Measurements from ENCODE around the gene ZNF787. TPM values are rescaled to one million over a fixed set of nuclear protein-coding genes. Genes with fewer than 3 reads are reported as not detected.

Gene ZNF787
- total and polyA plus RNA-seq, 2 of the 13 experiments (the other 11 are each of a cell fraction or from before 2014, with no cell fraction given): 15.1 to 42.8 TPM

DNA sequence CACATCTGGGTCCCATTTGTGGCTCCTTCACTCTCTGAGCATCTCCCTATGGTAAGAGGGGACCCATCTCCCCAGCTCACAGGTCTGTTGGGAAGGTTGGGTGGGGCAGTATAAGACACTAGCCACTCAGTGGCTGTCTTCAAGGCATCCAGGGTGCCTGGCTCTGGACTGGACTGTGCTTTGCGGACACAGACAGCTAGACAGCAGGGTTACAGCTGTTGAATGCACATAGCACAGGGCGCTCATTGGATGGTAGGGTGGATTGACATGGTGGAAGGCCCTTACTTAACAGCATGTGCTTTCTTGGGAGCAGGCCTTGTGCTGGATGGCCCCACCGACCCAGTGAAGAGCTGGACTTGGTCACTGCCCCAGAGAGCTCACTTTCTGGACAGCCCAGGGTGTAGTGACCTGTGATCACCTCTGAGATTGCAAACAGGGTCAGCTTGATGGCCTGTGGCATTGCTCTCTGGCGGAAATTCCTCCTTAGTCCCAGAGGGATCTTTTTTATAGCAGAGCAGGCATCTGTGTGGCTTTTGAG lies 21.9 kb upstream of the ZNF787 start (continued):
- TF ChIP-seq, protein P1, sequence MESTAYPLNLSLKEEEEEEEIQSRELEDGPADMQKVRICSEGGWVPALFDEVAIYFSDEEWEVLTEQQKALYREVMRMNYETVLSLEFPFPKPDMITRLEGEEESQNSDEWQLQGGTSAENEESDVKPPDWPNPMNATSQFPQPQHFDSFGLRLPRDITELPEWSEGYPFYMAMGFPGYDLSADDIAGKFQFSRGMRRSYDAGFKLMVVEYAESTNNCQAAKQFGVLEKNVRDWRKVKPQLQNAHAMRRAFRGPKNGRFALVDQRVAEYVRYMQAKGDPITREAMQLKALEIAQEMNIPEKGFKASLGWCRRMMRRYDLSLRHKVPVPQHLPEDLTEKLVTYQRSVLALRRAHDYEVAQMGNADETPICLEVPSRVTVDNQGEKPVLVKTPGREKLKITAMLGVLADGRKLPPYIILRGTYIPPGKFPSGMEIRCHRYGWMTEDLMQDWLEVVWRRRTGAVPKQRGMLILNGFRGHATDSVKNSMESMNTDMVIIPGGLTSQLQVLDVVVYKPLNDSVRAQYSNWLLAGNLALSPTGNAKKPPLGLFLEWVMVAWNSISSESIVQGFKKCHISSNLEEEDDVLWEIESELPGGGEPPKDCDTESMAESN (CRISPR knock-in tag; conservative IDR thresholded peaks at IDR 0.05): 0 out of 2 replicates have a peak, but pooled peaks have one; percentile 48
- TF ChIP-seq, protein P2, sequence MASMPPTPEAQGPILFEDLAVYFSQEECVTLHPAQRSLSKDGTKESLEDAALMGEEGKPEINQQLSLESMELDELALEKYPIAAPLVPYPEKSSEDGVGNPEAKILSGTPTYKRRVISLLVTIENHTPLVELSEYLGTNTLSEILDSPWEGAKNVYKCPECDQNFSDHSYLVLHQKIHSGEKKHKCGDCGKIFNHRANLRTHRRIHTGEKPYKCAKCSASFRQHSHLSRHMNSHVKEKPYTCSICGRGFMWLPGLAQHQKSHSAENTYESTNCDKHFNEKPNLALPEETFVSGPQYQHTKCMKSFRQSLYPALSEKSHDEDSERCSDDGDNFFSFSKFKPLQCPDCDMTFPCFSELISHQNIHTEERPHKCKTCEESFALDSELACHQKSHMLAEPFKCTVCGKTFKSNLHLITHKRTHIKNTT (CRISPR knock-in tag; IDR thresholded peaks at IDR 0.05): no peak
- TF ChIP-seq ZNF382 (CRISPR knock-in tag; IDR thresholded peaks at IDR 0.05; ENCODE audit: borderline replicate concordance): no peak
- peak; percentile 51 to 60 for TF ChIP-seq POLR2A (IDR thresholded peaks at IDR 0.05; ENCODE audit: insufficient read depth in 1 of 2, low read depth in 2 of 2, low read length in 2 of 2)
- 0 out of 2 replicates have a peak, but pooled peaks have one; percentile 31 for TF ChIP-seq PHF21A (CRISPR knock-in tag; IDR thresholded peaks at IDR 0.05)
- TF ChIP-seq, protein P3, sequence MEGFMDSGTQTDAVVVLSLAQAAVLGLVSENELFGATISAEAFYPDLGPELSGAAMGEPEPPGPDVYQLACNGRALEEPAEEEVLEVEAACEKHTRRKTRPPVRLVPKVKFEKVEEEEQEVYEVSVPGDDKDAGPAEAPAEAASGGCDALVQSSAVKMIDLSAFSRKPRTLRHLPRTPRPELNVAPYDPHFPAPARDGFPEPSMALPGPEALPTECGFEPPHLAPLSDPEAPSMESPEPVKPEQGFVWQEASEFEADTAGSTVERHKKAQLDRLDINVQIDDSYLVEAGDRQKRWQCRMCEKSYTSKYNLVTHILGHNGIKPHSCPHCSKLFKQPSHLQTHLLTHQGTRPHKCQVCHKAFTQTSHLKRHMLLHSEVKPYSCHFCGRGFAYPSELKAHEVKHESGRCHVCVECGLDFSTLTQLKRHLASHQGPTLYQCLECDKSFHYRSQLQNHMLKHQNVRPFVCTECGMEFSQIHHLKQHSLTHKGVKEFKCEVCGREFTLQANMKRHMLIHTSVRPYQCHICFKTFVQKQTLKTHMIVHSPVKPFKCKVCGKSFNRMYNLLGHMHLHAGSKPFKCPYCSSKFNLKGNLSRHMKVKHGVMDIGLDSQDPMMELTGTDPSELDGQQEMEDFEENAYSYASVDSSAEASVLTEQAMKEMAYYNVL (CRISPR knock-in tag; IDR thresholded peaks at IDR 0.05; ENCODE audit: borderline replicate concordance): no peak
- no peak for TF ChIP-seq NCOR1 (IDR thresholded peaks at IDR 0.05; ENCODE audit: borderline replicate concordance, low read length)
- 0 out of 2 replicates have a peak, but pooled peaks have one; percentile 41 for TF ChIP-seq TARDBP (CRISPR knock-in tag; IDR thresholded peaks at IDR 0.05)
- TF ChIP-seq ZFP37 (CRISPR knock-in tag; IDR thresholded peaks at IDR 0.05; ENCODE audit: borderline replicate concordance): no peak
- TF ChIP-seq, protein P4, sequence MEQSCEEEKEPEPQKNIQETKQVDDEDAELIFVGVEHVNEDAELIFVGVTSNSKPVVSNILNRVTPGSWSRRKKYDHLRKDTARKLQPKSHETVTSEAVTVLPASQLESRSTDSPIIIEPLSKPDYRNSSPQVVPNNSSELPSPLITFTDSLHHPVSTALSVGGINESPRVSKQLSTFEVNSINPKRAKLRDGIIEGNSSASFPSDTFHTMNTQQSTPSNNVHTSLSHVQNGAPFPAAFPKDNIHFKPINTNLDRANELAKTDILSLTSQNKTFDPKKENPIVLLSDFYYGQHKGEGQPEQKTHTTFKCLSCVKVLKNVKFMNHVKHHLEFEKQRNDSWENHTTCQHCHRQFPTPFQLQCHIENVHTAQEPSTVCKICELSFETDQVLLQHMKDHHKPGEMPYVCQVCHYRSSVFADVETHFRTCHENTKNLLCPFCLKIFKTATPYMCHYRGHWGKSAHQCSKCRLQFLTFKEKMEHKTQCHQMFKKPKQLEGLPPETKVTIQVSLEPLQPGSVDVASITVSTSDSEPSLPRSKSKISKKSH (CRISPR knock-in tag; IDR thresholded peaks at IDR 0.05; ENCODE audit: borderline replicate concordance): no peak
- TF ChIP-seq SMYD3 (CRISPR knock-in tag; IDR thresholded peaks at IDR 0.05): no peak
- TF ChIP-seq ZNF160 (CRISPR knock-in tag; IDR thresholded peaks at IDR 0.05): 0 out of 2 replicates have a peak, but pooled peaks have one; percentile 18
- TF ChIP-seq ZSCAN20 (CRISPR knock-in tag; IDR thresholded peaks at IDR 0.05; ENCODE audit: borderline replicate concordance): no peak
- TF ChIP-seq HDAC2 (CRISPR knock-in tag; IDR thresholded peaks at IDR 0.05): peak; percentile 27; the same call in 1 of the 2 replicates
- no peak for TF ChIP-seq SMARCC2 (IDR thresholded peaks at IDR 0.05)
- no peak for TF ChIP-seq MXI1 (IDR thresholded peaks at IDR 0.05; ENCODE audit: borderline replicate concordance, low read depth, low read length)
- TF ChIP-seq HOXA7 (CRISPR knock-in tag; IDR thresholded peaks at IDR 0.05): no peak
- TF ChIP-seq, protein P5, sequence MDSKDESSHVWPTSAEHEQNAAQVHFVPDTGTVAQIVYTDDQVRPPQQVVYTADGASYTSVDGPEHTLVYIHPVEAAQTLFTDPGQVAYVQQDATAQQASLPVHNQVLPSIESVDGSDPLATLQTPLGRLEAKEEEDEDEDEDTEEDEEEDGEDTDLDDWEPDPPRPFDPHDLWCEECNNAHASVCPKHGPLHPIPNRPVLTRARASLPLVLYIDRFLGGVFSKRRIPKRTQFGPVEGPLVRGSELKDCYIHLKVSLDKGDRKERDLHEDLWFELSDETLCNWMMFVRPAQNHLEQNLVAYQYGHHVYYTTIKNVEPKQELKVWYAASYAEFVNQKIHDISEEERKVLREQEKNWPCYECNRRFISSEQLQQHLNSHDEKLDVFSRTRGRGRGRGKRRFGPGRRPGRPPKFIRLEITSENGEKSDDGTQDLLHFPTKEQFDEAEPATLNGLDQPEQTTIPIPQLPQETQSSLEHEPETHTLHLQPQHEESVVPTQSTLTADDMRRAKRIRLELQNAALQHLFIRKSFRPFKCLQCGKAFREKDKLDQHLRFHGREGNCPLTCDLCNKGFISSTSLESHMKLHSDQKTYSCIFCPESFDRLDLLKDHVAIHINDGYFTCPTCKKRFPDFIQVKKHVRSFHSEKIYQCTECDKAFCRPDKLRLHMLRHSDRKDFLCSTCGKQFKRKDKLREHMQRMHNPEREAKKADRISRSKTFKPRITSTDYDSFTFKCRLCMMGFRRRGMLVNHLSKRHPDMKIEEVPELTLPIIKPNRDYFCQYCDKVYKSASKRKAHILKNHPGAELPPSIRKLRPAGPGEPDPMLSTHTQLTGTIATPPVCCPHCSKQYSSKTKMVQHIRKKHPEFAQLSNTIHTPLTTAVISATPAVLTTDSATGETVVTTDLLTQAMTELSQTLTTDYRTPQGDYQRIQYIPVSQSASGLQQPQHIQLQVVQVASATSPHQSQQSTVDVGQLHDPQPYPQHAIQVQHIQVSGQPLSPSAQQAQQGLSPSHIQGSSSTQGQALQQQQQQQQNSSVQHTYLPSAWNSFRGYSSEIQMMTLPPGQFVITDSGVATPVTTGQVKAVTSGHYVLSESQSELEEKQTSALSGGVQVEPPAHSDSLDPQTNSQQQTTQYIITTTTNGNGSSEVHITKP (CRISPR knock-in tag; IDR thresholded peaks at IDR 0.05; ENCODE audit: low read depth): no peak
- peak; percentile 66; the same call in 1 of the 2 replicates for TF ChIP-seq ZNF343 (CRISPR knock-in tag; IDR thresholded peaks at IDR 0.05)

Data from HepG2 (cell line).